ENCODE data around the gene C20orf204. TPM values are rescaled to one million over a fixed set of nuclear protein-coding genes. Genes with fewer than 3 reads are reported as not detected.

C20orf204 gene
- total and polyA plus RNA-seq, 9 of the 15 experiments (the other 6 are each of a cell fraction or from before 2014, with no cell fraction given) = 0.11 to 1.1 (median 0.36) TPM; not detected in 2

- TF ChIP-seq BRCA1 (IDR thresholded peaks at IDR 0.05) (no peak), BRCA1 (CRISPR knock-in tag; IDR thresholded peaks at IDR 0.05) (no peak), FOXM1 (IDR thresholded peaks at IDR 0.05; ENCODE audit: low read depth) (no peak), FOXM1 (CRISPR knock-in tag; IDR thresholded peaks at IDR 0.05; ENCODE audit: low read depth) (no peak)
Measured at GRCh38 chr20:64049878-64050260, 13.9 kb downstream of the C20orf204 start (continued).

DNA sequence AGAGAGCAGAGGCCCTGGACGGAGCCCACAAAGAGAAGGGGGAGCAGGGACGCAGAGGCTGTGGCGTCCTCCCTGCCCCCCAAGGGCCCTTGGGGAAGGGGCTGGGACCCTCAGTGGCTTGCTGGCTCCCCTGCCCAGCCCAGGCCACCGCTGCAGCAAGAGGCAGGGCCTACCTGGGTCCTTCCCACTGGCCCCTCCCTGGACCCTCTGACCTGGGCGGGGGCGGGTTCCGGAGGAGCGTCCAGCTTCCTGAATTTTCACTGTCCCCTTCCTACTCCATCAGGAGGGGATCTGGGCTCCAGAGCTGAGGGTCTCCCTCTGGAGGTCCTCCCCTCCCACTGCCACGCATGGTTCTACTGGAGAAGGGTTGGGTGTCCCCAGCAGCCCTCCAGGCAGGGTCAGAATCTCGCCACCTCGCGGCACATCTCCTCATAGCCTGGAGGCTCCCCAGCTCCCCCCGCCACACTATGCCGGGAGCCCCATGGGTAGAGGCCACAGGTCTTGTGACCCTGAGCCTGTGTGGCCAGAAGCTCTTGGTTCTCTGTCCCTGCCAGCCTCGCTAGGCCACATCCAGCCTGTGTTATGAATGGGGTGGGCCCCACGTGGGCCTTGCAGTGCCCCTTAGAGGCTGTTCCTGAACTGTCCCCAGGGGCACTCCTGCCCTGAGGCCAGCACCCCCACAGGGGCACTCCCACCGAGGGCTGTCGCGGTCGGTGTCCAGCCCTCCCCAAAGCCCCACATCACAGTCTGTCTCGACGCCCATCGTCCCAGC, 14.5 kb downstream of the C20orf204 start:
- BruUV-seq (replicated peaks) = no TSS peak
- peaks cover 33 to 86% of the 10 kb centered on the region in 2 experiments for H3K4me1 ChIP-seq (replicated peaks in 1 of 2; ENCODE audit: control insufficient read depth in 2 of 2, insufficient read depth in 2 of 2, low read length in 2 of 2)
- TF ChIP-seq CBFB (CRISPR knock-in tag; IDR thresholded peaks at IDR 0.05) (0 out of 2 replicates have a peak, but pooled peaks have one; percentile 14), DPF2 (IDR thresholded peaks at IDR 0.05) (0 out of 2 replicates have a peak, but pooled peaks have one; percentile 11), HDAC2 (IDR thresholded peaks at IDR 0.05) (0 out of 2 replicates have a peak, but pooled peaks have one; percentile 38), ZC3H4 (CRISPR knock-in tag; IDR thresholded peaks at IDR 0.05; ENCODE audit: borderline replicate concordance) (0 out of 2 replicates have a peak, but pooled peaks have one; percentile 10), BHLHE40 (IDR thresholded peaks at IDR 0.05; ENCODE audit: low read length) (peak; percentile 28; the same call in 1 of the 2 replicates), L3MBTL2 (IDR thresholded peaks at IDR 0.05) (peak; percentile 41; the same call in 1 of the 2 replicates), TBP (optimal IDR thresholded peaks at IDR 0.05; ENCODE audit: low read depth, low read length) (peak; percentile 12), ZNF134 (CRISPR knock-in tag; conservative IDR thresholded peaks at IDR 0.05) (no peak), BCL6 (CRISPR knock-in tag; IDR thresholded peaks at IDR 0.05) (no peak), ZNF644 (tag; IDR thresholded peaks at IDR 0.05; ENCODE audit: low read depth) (no peak), RBFOX2 (IDR thresholded peaks at IDR 0.05; ENCODE audit: low read depth, low read length) (peak; percentile 59), KLF10 (CRISPR knock-in tag; IDR thresholded peaks at IDR 0.05) (no peak), BMI1 (IDR thresholded peaks at IDR 0.05; ENCODE audit: low read length) (no peak)
- TF ChIP-seq, protein P1, sequence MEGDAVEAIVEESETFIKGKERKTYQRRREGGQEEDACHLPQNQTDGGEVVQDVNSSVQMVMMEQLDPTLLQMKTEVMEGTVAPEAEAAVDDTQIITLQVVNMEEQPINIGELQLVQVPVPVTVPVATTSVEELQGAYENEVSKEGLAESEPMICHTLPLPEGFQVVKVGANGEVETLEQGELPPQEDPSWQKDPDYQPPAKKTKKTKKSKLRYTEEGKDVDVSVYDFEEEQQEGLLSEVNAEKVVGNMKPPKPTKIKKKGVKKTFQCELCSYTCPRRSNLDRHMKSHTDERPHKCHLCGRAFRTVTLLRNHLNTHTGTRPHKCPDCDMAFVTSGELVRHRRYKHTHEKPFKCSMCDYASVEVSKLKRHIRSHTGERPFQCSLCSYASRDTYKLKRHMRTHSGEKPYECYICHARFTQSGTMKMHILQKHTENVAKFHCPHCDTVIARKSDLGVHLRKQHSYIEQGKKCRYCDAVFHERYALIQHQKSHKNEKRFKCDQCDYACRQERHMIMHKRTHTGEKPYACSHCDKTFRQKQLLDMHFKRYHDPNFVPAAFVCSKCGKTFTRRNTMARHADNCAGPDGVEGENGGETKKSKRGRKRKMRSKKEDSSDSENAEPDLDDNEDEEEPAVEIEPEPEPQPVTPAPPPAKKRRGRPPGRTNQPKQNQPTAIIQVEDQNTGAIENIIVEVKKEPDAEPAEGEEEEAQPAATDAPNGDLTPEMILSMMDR (IDR thresholded peaks at IDR 0.05 in 2 of 3, conservative IDR thresholded peaks at IDR 0.05 in 1 of 3; ENCODE audit: insufficient read depth in 2 of 3, low read depth in 1 of 3, low read length in 3 of 3) = peak; percentile 60 to 69 (median 69)
- TF ChIP-seq, protein P2, sequence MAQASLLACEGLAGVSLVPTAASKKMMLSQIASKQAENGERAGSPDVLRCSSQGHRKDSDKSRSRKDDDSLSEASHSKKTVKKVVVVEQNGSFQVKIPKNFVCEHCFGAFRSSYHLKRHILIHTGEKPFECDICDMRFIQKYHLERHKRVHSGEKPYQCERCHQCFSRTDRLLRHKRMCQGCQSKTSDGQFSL (CRISPR knock-in tag; IDR thresholded peaks at IDR 0.05) = peak; percentile 85
- TF ChIP-seq, protein P2 (tag; IDR thresholded peaks at IDR 0.05) = peak in 1 of 2 experiments; percentile 68; a peak in 2 of 4 replicates

More for the DNA sequence above, 14.5 kb downstream of the C20orf204 start:
- Histone ChIP-seq H3K27me3 (ENCODE audit: control insufficient read depth in 2 of 2, insufficient read depth in 2 of 2, low read length in 2 of 2) (no peaks in the 10 kb centered on the region), H3K9me3 (replicated peaks; ENCODE audit: control insufficient read depth, insufficient read depth, low read depth, low read length) (no peaks in the 10 kb centered on the region), H3K4me3 (peak overlapping the region; percentile 48), H3K9ac (ENCODE audit: insufficient read depth in 1 of 2, low read depth in 2 of 2, low read length in 2 of 2) (peak overlapping the region; percentile 68 to 88), H3K4me2 (ENCODE audit: insufficient read depth, low read length) (peak overlapping the region; percentile 82), H4K20me1 (replicated peaks; ENCODE audit: control insufficient read depth, insufficient read depth, low read length) (no peaks in the 10 kb centered on the region), H3K79me2 (ENCODE audit: control insufficient read depth, insufficient read depth, low read length) (peaks cover 12% of the 10 kb centered on the region), H3K9me1 (ENCODE audit: control insufficient read depth, insufficient read depth, low read length) (no peaks in the 10 kb centered on the region), H2AFZ (ENCODE audit: low read depth, low read length) (peak overlapping the region; percentile 92), H3K27ac (ENCODE audit: extremely low read depth, low read depth, low read length) (peak overlapping the region; percentile 85), H3K36me3 (ENCODE audit: control insufficient read depth, insufficient read depth, low read length) (peaks cover 12% of the 10 kb centered on the region; the same call in 1 of the 3 replicates)
- in situ Hi-C loops (cut with MboI) = no loop called here
- ChIA-PET CTCF (ENCODE audit: low intra/inter-chr PET ratio) (interaction anchor here (0.5 kb wide), 1 partner anchor 512 kb away, joined by 3 read pairs; no protein-coding TSS in a partner anchor), POLR2A (interaction anchor here (0.6 to 2.5 kb wide), 4 partner anchors 10 to 18 kb away, joined by 3 to 14 read pairs (median 4); no protein-coding TSS in a partner anchor)
- WGBS (ENCODE audit: insufficient coverage, low coverage, missing lambda C conversion rate) = 27% methylated on average over 19 of the region's 23 CpGs
- intact Hi-C loops (cut with micrococcal nuclease) = loop anchor here (5.0 kb wide), 1 partner anchor 73 kb away; the partner anchor contains the start of gene SAMD10
- FAIRE-seq (peak; percentile 65), ATAC-seq (peak; percentile 73), DNase-seq (ENCODE audit: extremely low read depth in 1 of 4, low spot score in 3 of 4) (peak; percentile 60 to 79 (median 72))
